MM.1S (cell line): ENCODE results near the gene NDUFA8.

ENCODE experiments used
- DNase-seq: peaks from one replicate; pipeline ENCODE4 v3.0.0-alpha.2; 2015
- H2AFZ ChIP-seq: fragments of 300-600 bp; sonication (generic); 2 replicates; pipeline ENCODE4 v1.6.0; 2016; ENCODE audit warnings: antibody characterized with exemption, low read length
- H3F3A ChIP-seq: fragments of 300-600 bp; sonication (generic); 2 replicates; pipeline ENCODE4 v1.6.1; 2016; ENCODE audit warnings: mild to moderate bottlenecking, antibody characterized with exemption, low read length, moderate library complexity, mixed read lengths; ENCODE audit not compliant: insufficient read depth
- H3K27ac ChIP-seq: fragments of 300-600 bp; sonication (generic); 2 replicates; pipeline ENCODE4 v1.5.1; 2016; ENCODE audit warnings: mild to moderate bottlenecking, low read length
- H3K27me3 ChIP-seq: fragments of 300-600 bp; sonication (generic); replicated peaks from 2 replicates; pipeline ENCODE4 v1.6.0; 2016; ENCODE audit warnings: low read length; ENCODE audit not compliant: insufficient read depth
- H3K36me3 ChIP-seq: fragments of 300-600 bp; sonication (generic); replicated peaks from 2 replicates; pipeline ENCODE4 v1.6.1; 2016; ENCODE audit warnings: mild to moderate bottlenecking, low read length, mixed read lengths; ENCODE audit not compliant: insufficient read depth
- H3K4me1 ChIP-seq: fragments of 300-600 bp; sonication (generic); 2 replicates; pipeline ENCODE4 v1.6.1; 2016; ENCODE audit warnings: low read length, mixed read lengths
- H3K4me2 ChIP-seq: fragments of 300-600 bp; sonication (generic); 2 replicates; pipeline ENCODE4 v1.6.0; 2016; ENCODE audit warnings: low read depth, low read length
- H3K4me3 ChIP-seq: fragments of 300-600 bp; sonication (generic); 2 replicates; pipeline ENCODE4 v1.5.1; 2016; ENCODE audit warnings: low read length, mixed read lengths
- H3K79me2 ChIP-seq: fragments of 300-600 bp; sonication (generic); 2 replicates; pipeline ENCODE4 v1.6.1; 2016; ENCODE audit warnings: mixed run types, low read length, mixed read lengths
- H3K9ac ChIP-seq: fragments of 300-600 bp; sonication (generic); 2 replicates; pipeline ENCODE4 v1.6.1; 2016; ENCODE audit warnings: low read length, mixed read lengths
- H3K9me2 ChIP-seq: fragments of 300-600 bp; sonication (generic); replicated peaks from 2 replicates; pipeline ENCODE4 v1.6.1; 2016; ENCODE audit warnings: mild to moderate bottlenecking, low read length, mixed read lengths; ENCODE audit not compliant: insufficient read depth
- H3K9me3 ChIP-seq: fragments of 300-600 bp; sonication (generic); replicated peaks from 2 replicates; pipeline ENCODE4 v1.6.1; 2016; ENCODE audit warnings: mild to moderate bottlenecking, low read length, mixed read lengths; ENCODE audit not compliant: insufficient read depth
- H4K20me1 ChIP-seq: fragments of 300-600 bp; sonication (generic); 2 replicates; pipeline ENCODE4 v1.6.1; 2016; ENCODE audit warnings: mild to moderate bottlenecking, low read length, moderate library complexity, mixed read lengths; ENCODE audit not compliant: insufficient read depth
- CTCF ChIP-seq: fragments of 300-600 bp; sonication (generic); IDR thresholded peaks from 2 replicates; pipeline ENCODE4 v1.5.1; 2016; ENCODE audit warnings: antibody characterized with exemption, low read length, mixed read lengths
- EZH2 ChIP-seq: fragments of 300-600 bp; sonication (generic); optimal IDR thresholded peaks from 2 replicates; pipeline ENCODE3; 2017; ENCODE audit warnings: low read depth, mild to moderate bottlenecking, antibody characterized with exemption, low read length, mixed read lengths
- EZH2phosphoT487 ChIP-seq: fragments of 300-600 bp; sonication (generic); IDR thresholded peaks from 2 replicates; pipeline ENCODE4 v1.6.1; 2018; ENCODE audit warnings: antibody characterized with exemption, low read length

The NDUFA8 gene

GRCh38 chr9:122186301-122186700 lies 26.7 kb upstream of the NDUFA8 start:
- no peaks in the 10 kb centered on the region for H3K36me3 ChIP-seq
- TF ChIP-seq CTCF (no peak), EZH2 (no peak), EZH2phosphoT487 (no peak)
- no peaks in the 10 kb centered on the region for H3K9me3 ChIP-seq
- H2AFZ ChIP-seq, result no peak overlapping the region
- H3K4me3 ChIP-seq, result no peak overlapping the region
- H3K4me2 ChIP-seq, result no peak overlapping the region
- H4K20me1 ChIP-seq, result no peaks in the 10 kb centered on the region
- no peaks in the 10 kb centered on the region for H3K79me2 ChIP-seq
- no peak overlapping the region for H3K27ac ChIP-seq
- H3F3A ChIP-seq, result no peaks in the 10 kb centered on the region
- DNase-seq, result no peak
- H3K27me3 ChIP-seq, result no peaks in the 10 kb centered on the region; the same call in 1 of the 2 replicates
- no peaks in the 10 kb centered on the region for H3K4me1 ChIP-seq
- H3K9me2 ChIP-seq, result no peaks in the 10 kb centered on the region
- no peak overlapping the region for H3K9ac ChIP-seq

DNA sequence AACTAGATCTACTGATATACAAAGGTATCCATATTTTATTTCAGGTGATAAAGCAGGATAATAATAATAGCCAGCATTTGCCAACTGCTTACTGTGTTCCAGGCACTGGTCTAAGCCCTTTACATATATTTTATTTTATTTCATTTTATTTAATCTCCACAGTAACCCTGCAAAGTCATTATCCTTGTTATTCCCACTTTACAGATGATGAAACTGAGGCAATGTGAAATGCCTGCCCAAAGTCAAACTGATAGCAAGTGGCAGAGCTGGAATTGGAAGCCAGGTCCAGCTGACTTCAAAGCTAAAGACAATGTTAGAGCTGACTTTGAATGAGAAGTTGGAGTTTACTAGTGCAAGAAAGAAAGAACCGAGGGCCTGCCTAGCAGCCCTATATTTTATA lies 25.0 kb upstream of the NDUFA8 start:
- H2AFZ ChIP-seq, result no peak overlapping the region
- no peak for DNase-seq
- no peak overlapping the region for H3K4me2 ChIP-seq
- H3K27ac ChIP-seq, result no peak overlapping the region
- no peaks in the 10 kb centered on the region for H3K79me2 ChIP-seq
- no peaks in the 10 kb centered on the region for H3K9me2 ChIP-seq
- no peaks in the 10 kb centered on the region for H3F3A ChIP-seq
- no peaks in the 10 kb centered on the region for H3K4me1 ChIP-seq
- H4K20me1 ChIP-seq, result no peaks in the 10 kb centered on the region
- TF ChIP-seq EZH2 (no peak), CTCF (no peak), EZH2phosphoT487 (no peak)
- H3K4me3 ChIP-seq, result no peak overlapping the region
- no peaks in the 10 kb centered on the region for H3K9me3 ChIP-seq
- H3K36me3 ChIP-seq, result no peaks in the 10 kb centered on the region
- H3K27me3 ChIP-seq, result no peaks in the 10 kb centered on the region; the same call in 1 of the 2 replicates
- no peak overlapping the region for H3K9ac ChIP-seq

GRCh38 chr9:122183501-122183900 lies 23.9 kb upstream of the NDUFA8 start:
- H3K9me3 ChIP-seq, result no peaks in the 10 kb centered on the region
- DNase-seq, result no peak
- no peaks in the 10 kb centered on the region for H3K4me1 ChIP-seq
- no peaks in the 10 kb centered on the region for H3F3A ChIP-seq
- no peak overlapping the region for H3K27ac ChIP-seq
- H3K4me2 ChIP-seq, result no peak overlapping the region
- TF ChIP-seq CTCF (no peak), EZH2 (no peak), EZH2phosphoT487 (no peak)
- H3K79me2 ChIP-seq, result no peaks in the 10 kb centered on the region
- H3K9me2 ChIP-seq, result no peaks in the 10 kb centered on the region
- H3K27me3 ChIP-seq, result no peaks in the 10 kb centered on the region; the same call in 1 of the 2 replicates
- no peak overlapping the region for H3K4me3 ChIP-seq
- H3K9ac ChIP-seq, result no peak overlapping the region
- no peaks in the 10 kb centered on the region for H3K36me3 ChIP-seq
- H4K20me1 ChIP-seq, result no peaks in the 10 kb centered on the region
- H2AFZ ChIP-seq, result no peak overlapping the region
